Skeletal muscle tissue (tissue), 4 donors: ENCODE results near the gene SCYGR3. TPM values are rescaled to one million over a fixed set of nuclear protein-coding genes. Genes with fewer than 3 reads are reported as not detected.

ENCODE experiments used
- H3K27ac ChIP-seq: one replicate; pipeline ENCODE4 v1.7.0; 2013; ENCODE audit warnings: mild to moderate bottlenecking, low read depth, low read length, inconsistent platforms
- H3K27me3 ChIP-seq, 3 donors: one replicate each; pipeline ENCODE4 v1.7.0; 2013; ENCODE audit warnings: low read length in 3 of 3; ENCODE audit not compliant: control insufficient read depth in 3 of 3, insufficient read depth in 3 of 3
- H3K36me3 ChIP-seq, 3 donors: one replicate each; pipeline ENCODE4 v1.7.0; 2013; ENCODE audit warnings: low read length in 3 of 3; ENCODE audit not compliant: control insufficient read depth in 3 of 3, insufficient read depth in 3 of 3
- H3K4me1 ChIP-seq, 3 donors: one replicate each; pipeline ENCODE4 v1.7.0; 2013; ENCODE audit warnings: low read length in 3 of 3, mild to moderate bottlenecking in 3 of 3; ENCODE audit not compliant: control insufficient read depth in 3 of 3, insufficient read depth in 3 of 3
- H3K4me3 ChIP-seq, 3 donors: one replicate each; pipeline ENCODE4 v1.7.0; 2013; ENCODE audit warnings: low read length in 3 of 3
- H3K9ac ChIP-seq, 3 donors: one replicate each; pipeline ENCODE4 v1.7.0; 2013; ENCODE audit warnings: low read length in 3 of 3, mild to moderate bottlenecking in 3 of 3, moderate library complexity in 2 of 3, low read depth in 1 of 3
- H3K9me3 ChIP-seq, 3 donors: one replicate each; pipeline ENCODE4 v1.7.0; 2013; ENCODE audit warnings: low read length in 3 of 3; ENCODE audit not compliant: control insufficient read depth in 3 of 3
- total RNA-seq: library from RNA; depleted of rRNA; stranded (reverse); fragments of >200 nt; gene quantifications from one replicate; pipeline ENCODE4 v1.2.3, GENCODE V29; 2014
- donor health status: Osteomylitis.

The SCYGR3 gene
- total RNA-seq, 1 donor from 2014 or later: not detected

DNA sequence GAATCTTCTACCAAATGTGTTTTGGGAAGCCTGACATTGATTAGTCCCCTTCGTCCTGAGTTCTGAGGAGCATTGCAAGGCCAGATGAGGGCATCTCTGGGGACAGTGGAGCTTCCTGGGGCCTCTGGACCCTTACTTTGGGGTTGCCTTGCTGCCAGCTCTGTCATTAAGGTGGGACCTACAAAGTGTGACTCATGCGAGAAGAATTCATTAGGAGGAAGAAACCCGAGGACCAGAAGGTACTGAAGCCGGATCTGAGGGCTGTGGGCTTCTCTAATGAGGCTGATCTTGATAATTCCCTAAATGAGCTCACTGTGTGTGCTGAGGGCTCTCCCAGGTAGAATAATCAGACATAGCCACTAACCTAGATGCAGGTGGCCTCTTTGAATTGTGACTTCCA is 16.6 kb downstream of the SCYGR3 start:
- Histone ChIP-seq H3K27me3 (peaks cover 0 to 4% (median 0%) of the 10 kb centered on the region in 3 donors), H3K4me3 (no peak overlapping the region)

DNA sequence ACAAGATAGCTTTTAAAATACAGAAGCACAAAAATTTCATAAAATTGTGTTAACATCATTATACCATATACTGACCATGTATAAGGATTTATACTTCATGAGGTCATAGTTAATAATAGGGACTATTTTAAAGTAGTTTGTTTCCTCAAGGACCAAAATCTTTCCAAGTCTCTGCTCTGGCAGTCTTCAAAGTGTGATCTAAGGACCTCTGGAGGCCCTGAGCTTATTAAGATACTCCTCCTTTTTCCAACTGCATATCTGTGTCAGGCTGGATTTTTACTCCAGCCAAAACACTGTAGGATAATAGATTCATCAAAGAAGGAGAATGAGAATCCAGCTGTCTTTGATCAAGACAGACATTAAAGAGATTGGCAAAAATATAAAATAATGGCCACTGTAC is 17.6 kb downstream of the SCYGR3 start:
- Histone ChIP-seq H3K27ac (no peak overlapping the region), H3K9ac (no peak overlapping the region), H3K4me3 (no peak overlapping the region), H3K36me3 (no peaks in the 10 kb centered on the region), H3K4me1 (no peaks in the 10 kb centered on the region), H3K27me3 (peaks cover 0 to 4% (median 0%) of the 10 kb centered on the region in 3 donors), H3K9me3 (no peaks in the 10 kb centered on the region)

More for the DNA sequence above, 16.6 kb downstream of the SCYGR3 start:
- Histone ChIP-seq H3K9ac (no peak overlapping the region), H3K27ac (no peak overlapping the region), H3K36me3 (no peaks in the 10 kb centered on the region), H3K4me1 (no peaks in the 10 kb centered on the region), H3K9me3 (no peaks in the 10 kb centered on the region)

GRCh38 chr2:227595797-227596196 is 18.8 kb downstream of the SCYGR3 start:
- peaks cover 0 to 4% (median 0%) of the 10 kb centered on the region in 3 donors for H3K27me3 ChIP-seq
- H3K4me3 ChIP-seq: no peak overlapping the region

GRCh38 chr2:227592694-227593387 is 21.8 kb downstream of the SCYGR3 start:
- Histone ChIP-seq H3K27ac (no peak overlapping the region), H3K9me3 (peaks cover 0 to 2% (median 0%) of the 10 kb centered on the region in 3 donors), H3K4me1 (no peaks in the 10 kb centered on the region), H3K36me3 (no peaks in the 10 kb centered on the region), H3K9ac (no peak overlapping the region), H3K27me3 (peaks cover 0 to 4% (median 0%) of the 10 kb centered on the region in 3 donors), H3K4me3 (no peak overlapping the region)

More at GRCh38 chr2:227595797-227596196, 18.8 kb downstream of the SCYGR3 start:
- no peaks in the 10 kb centered on the region for H3K36me3 ChIP-seq
- H3K4me1 ChIP-seq: no peaks in the 10 kb centered on the region
- no peaks in the 10 kb centered on the region for H3K9me3 ChIP-seq
- no peak overlapping the region for H3K27ac ChIP-seq
- no peak overlapping the region for H3K9ac ChIP-seq

- Histone ChIP-seq H3K4me3 (no peak overlapping the region), H3K36me3 (no peaks in the 10 kb centered on the region), H3K4me1 (no peaks in the 10 kb centered on the region), H3K27ac (no peak overlapping the region), H3K9me3 (peaks cover 0 to 7% (median 0%) of the 10 kb centered on the region in 3 donors), H3K27me3 (no peaks in the 10 kb centered on the region), H3K9ac (no peak overlapping the region)
Observed at GRCh38 chr2:227582369-227582768, 32.3 kb downstream of the SCYGR3 start.

DNA sequence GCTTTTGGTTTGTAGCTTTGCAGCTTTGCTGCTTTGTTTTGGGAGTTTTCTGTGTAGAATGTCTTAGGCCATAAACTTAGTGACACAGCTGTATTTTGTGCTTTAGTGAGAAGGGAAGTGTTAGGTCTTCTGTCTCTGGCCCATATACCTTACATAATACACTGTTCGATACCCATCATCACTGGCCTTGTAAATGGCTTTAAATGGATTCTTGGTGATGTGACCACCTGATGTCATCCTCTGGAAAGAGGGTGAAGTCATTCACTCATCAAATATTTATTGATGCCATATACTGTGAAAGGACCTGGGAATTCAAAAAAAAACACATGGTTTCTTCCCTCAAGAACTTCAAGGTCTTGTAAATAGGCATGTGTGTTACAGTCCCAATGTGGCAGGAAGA is 34.8 kb downstream of the SCYGR3 start:
- Histone ChIP-seq H3K4me1 (no peaks in the 10 kb centered on the region), H3K27me3 (no peaks in the 10 kb centered on the region), H3K27ac (no peak overlapping the region), H3K36me3 (no peaks in the 10 kb centered on the region), H3K9ac (no peak overlapping the region), H3K9me3 (peaks cover 0 to 7% (median 0%) of the 10 kb centered on the region in 3 donors), H3K4me3 (no peak overlapping the region)

DNA sequence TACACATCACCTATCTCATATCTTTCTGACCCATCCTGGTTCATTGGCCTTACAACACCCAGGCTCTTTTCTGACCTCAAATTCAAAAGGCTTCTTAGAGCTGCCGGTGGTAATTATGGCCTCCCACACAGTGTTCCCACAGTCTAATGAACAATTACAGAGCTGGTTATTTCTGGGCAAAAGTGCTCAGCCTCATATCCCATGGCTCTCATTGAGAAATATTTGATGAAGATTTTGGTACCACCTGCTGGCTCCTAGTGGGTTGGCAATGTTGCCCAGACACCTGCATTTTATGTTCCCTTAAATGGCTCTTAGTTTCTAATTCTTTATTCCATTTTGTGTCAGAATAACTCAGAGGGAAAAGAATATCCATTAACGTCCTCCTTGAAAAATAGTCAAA is 36.0 kb downstream of the SCYGR3 start:
- Histone ChIP-seq H3K9me3 (peaks cover 0 to 7% (median 0%) of the 10 kb centered on the region in 3 donors), H3K4me1 (no peaks in the 10 kb centered on the region), H3K4me3 (no peak overlapping the region), H3K27ac (no peak overlapping the region), H3K9ac (no peak overlapping the region), H3K36me3 (no peaks in the 10 kb centered on the region), H3K27me3 (peaks cover 0 to 3% (median 0%) of the 10 kb centered on the region in 3 donors)

- Histone ChIP-seq H3K9ac (no peak overlapping the region), H3K4me1 (no peaks in the 10 kb centered on the region)
Observed at GRCh38 chr2:227577555-227577954, 37.1 kb downstream of the SCYGR3 start.

GRCh38 chr2:227576812-227577211 is 37.8 kb downstream of the SCYGR3 start:
- H3K27me3 ChIP-seq: peaks cover 0 to 3% (median 0%) of the 10 kb centered on the region in 3 donors
- H3K4me3 ChIP-seq: no peak overlapping the region
- no peak overlapping the region for H3K27ac ChIP-seq
- no peaks in the 10 kb centered on the region for H3K9me3 ChIP-seq
- no peak overlapping the region for H3K9ac ChIP-seq
- H3K36me3 ChIP-seq: no peaks in the 10 kb centered on the region
- H3K4me1 ChIP-seq: no peaks in the 10 kb centered on the region

More at GRCh38 chr2:227577555-227577954, 37.1 kb downstream of the SCYGR3 start:
- H3K27ac ChIP-seq: no peak overlapping the region
- H3K27me3 ChIP-seq: peaks cover 0 to 3% (median 0%) of the 10 kb centered on the region in 3 donors
- peaks cover 0 to 6% (median 0%) of the 10 kb centered on the region in 3 donors for H3K9me3 ChIP-seq
- no peak overlapping the region for H3K4me3 ChIP-seq
- H3K36me3 ChIP-seq: no peaks in the 10 kb centered on the region

DNA sequence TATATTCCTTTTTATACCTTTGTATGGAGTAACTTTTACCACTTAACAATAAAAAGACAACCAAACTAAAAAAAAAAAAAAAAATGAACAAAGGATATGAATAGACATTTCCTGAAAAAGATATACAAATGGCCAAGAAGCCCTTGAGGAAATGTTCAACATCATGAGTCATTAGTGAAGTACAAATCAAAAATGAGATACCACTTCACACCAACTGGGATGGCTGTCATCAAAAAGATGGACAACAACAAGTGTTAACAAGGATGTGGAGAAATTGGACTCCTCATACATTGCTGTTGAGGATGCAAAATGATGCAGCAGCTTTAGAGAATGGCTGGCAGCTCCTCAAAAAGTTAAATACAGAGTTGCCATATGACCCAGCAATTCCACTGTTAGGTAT is 38.5 kb downstream of the SCYGR3 start:
- H3K36me3 ChIP-seq: no peaks in the 10 kb centered on the region
- no peak overlapping the region for H3K4me3 ChIP-seq
- no peak overlapping the region for H3K27ac ChIP-seq
- no peaks in the 10 kb centered on the region for H3K4me1 ChIP-seq
- peaks cover 0 to 3% (median 0%) of the 10 kb centered on the region in 3 donors for H3K27me3 ChIP-seq
- H3K9me3 ChIP-seq: no peaks in the 10 kb centered on the region
- H3K9ac ChIP-seq: no peak overlapping the region
